PC-9 (cell line): ENCODE data around the gene PTPRA.

Source experiments
- EZH2 ChIP-seq: fragments of 200-600 bp; sonication (generic); IDR thresholded peaks from 2 replicates; pipeline ENCODE4 v1.8.0; 2017; ENCODE audit warnings: antibody characterized with exemption, low read depth
- TF ChIP-seq, protein P1 (sequence below): fragments of 200-600 bp; sonication (generic); conservative IDR thresholded peaks from 2 replicates; pipeline ENCODE4 v1.6.1; 2017; ENCODE audit warnings: mixed run types, antibody characterized with exemption, mild to moderate bottlenecking, moderate library complexity

DNA sequence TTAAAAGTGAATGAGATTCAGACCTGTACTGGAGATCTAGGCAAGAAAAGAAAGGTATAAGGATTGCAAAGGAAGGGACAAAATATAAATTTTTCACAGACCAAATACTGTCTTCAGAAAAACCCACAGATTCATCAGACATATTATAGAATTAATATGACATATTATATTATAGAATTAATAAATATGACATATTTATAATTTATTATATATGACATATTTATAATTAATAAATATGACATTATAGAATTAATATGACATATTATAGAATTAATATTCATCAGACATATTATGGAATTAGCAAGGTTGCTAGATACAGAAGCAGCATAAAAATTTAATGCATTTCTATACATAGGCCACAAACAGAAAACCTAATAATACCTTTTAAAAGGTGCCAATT is 125.4 kb downstream of the PTPRA start:
- TF ChIP-seq, protein P1, sequence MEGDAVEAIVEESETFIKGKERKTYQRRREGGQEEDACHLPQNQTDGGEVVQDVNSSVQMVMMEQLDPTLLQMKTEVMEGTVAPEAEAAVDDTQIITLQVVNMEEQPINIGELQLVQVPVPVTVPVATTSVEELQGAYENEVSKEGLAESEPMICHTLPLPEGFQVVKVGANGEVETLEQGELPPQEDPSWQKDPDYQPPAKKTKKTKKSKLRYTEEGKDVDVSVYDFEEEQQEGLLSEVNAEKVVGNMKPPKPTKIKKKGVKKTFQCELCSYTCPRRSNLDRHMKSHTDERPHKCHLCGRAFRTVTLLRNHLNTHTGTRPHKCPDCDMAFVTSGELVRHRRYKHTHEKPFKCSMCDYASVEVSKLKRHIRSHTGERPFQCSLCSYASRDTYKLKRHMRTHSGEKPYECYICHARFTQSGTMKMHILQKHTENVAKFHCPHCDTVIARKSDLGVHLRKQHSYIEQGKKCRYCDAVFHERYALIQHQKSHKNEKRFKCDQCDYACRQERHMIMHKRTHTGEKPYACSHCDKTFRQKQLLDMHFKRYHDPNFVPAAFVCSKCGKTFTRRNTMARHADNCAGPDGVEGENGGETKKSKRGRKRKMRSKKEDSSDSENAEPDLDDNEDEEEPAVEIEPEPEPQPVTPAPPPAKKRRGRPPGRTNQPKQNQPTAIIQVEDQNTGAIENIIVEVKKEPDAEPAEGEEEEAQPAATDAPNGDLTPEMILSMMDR, result no peak
- no peak for TF ChIP-seq EZH2
